HG03045 (cell line): Measurements from ENCODE around the gene ANKRD45.
"Not testable (repeated sequence)": the region's sequence is repeated elsewhere in the genome, so short reads cannot be mapped to it uniquely, and the experiment has no call there.

Experiments
- ATAC-seq: cut with Tn5 transposase; IDR thresholded peaks from one replicate; pipeline ENCODE4 v1.9.1; 2021; ENCODE audit warnings: mild to moderate bottlenecking, moderate library complexity; ENCODE audit not compliant: unreplicated experiment

Gene ANKRD45

GRCh38 chr1:173573596-173573995 lies 96.1 kb downstream of the ANKRD45 start:
- ATAC-seq = no peak

GRCh38 chr1:173572201-173572873 lies 97.3 kb downstream of the ANKRD45 start:
- no peak for ATAC-seq

GRCh38 chr1:173570370-173571007 lies 99.2 kb downstream of the ANKRD45 start:
- peak; percentile 82 for ATAC-seq

- ATAC-seq = no peak
Measured at GRCh38 chr1:173568483-173568882, 101.2 kb downstream of the ANKRD45 start.

GRCh38 chr1:173563846-173564245 lies 105.8 kb downstream of the ANKRD45 start:
- not testable (repeated sequence) for ATAC-seq

- ATAC-seq = no peak
Measured at GRCh38 chr1:173562813-173563212, 106.8 kb downstream of the ANKRD45 start.

- ATAC-seq = no peak
Measured at GRCh38 chr1:173561263-173561662, 108.4 kb downstream of the ANKRD45 start.

GRCh38 chr1:173560285-173560880 lies 109.3 kb downstream of the ANKRD45 start:
- ATAC-seq = no peak
